ENCODE data around the gene GDF15. TPM values are rescaled to one million over a fixed set of nuclear protein-coding genes. Genes with fewer than 3 reads are reported as not detected.

GDF15 gene
- polyA plus RNA-seq, 1 donor from 2014 or later: not detected

DNA sequence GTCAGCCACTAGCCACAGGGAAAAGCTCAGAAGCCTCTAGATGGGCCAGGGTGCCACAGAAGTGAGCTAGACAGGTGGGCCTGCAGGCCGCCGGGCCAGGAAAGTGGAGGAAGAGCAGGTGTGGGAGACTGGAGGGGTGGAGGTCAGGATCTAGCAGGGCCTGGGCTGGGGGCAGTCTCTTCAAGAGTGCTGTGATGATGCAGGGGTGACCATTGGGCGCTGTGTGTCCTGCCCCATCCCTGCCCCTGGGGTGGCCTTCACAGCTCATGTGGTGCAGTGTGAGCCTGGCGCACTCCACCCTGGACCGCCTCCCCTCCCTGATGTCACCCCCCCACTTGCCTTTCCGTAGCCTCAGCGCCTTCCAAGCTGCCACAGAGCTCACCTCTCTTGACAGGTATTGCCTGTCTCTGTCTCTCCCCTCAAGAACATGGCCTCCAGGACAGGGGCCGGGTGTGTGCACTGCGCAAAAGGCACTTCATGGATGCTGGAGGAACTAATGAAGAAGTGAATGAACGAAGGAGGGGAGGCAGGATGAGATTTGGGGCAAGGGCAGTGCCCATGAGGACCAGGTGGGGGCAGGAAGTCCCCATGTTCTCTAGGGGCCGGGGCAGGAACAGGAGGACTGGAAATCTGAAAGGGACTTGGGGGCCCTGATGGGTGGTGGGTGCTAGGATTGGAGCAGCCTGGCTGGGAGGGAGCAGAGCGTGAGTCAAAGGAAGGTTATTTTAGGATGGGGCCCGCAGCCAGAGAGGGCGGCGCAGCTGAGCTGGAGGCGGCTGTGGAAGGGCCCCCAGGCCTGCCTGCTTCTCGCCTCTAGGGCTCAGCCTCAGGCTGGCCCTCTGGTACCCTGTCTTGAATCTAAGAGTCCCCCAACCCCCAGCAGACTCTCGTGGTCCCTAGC, 39.8 kb downstream of the GDF15 start:
- no peaks in the 10 kb centered on the region for H4K20me1 ChIP-seq (ENCODE audit: insufficient read depth)

DNA sequence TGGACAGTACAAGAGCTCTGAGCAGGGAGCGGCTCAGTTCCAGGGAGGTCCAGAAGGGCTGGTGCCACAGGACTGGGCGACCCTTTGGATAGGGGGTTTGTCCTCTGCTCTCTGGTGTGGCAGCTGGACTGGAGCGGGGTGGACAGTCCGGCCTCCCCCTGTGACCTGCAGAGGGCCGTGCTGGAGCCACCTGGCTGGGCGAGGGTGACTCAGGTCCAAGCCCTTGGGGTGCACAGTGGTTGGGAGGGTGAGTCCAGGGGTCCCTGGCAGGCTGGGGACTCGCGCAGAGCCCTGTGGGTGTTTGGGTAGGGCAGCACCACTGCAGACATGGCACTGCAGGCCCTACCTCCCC, 40.4 kb downstream of the GDF15 start:
- Histone ChIP-seq H4K20me1 (ENCODE audit: insufficient read depth) (no peaks in the 10 kb centered on the region), H3F3A (ENCODE audit: insufficient read depth, low read length, poor library complexity, severe bottlenecking) (no peaks in the 10 kb centered on the region), H3K9me2 (ENCODE audit: insufficient read depth, low read length) (no peaks in the 10 kb centered on the region), H3K79me2 (replicated peaks; ENCODE audit: insufficient read depth, low read length) (peaks cover 15% of the 10 kb centered on the region), H3K9me3 (ENCODE audit: low read length) (no peaks in the 10 kb centered on the region), H3K9ac (ENCODE audit: low read length) (no peak overlapping the region), H3K27me3 (ENCODE audit: insufficient read depth, low read depth, low read length) (no peaks in the 10 kb centered on the region), H3K36me3 (ENCODE audit: insufficient read depth, low read length) (no peaks in the 10 kb centered on the region), H3K4me3 (ENCODE audit: low read length) (no peak overlapping the region), H2AFZ (ENCODE audit: low read depth, low read length) (no peak overlapping the region), H3K4me2 (ENCODE audit: low read length) (no peak overlapping the region), H3K27ac (ENCODE audit: low read length) (no peak overlapping the region)
- TF ChIP-seq SMC3 (conservative IDR thresholded peaks at IDR 0.05; ENCODE audit: poor library complexity) (no peak), MXI1 (conservative IDR thresholded peaks at IDR 0.05; ENCODE audit: poor library complexity, severe bottlenecking) (no peak), REST (IDR thresholded peaks at IDR 0.05; ENCODE audit: borderline replicate concordance) (no peak), POLR2AphosphoS5 (IDR thresholded peaks at IDR 0.05) (no peak), EZH2 (IDR thresholded peaks at IDR 0.05; ENCODE audit: borderline replicate concordance, insufficient read depth, low read length, poor library complexity, severe bottlenecking) (no peak), TAF1 (IDR thresholded peaks at IDR 0.05; ENCODE audit: low read depth) (no peak)
- TF ChIP-seq, protein P1, sequence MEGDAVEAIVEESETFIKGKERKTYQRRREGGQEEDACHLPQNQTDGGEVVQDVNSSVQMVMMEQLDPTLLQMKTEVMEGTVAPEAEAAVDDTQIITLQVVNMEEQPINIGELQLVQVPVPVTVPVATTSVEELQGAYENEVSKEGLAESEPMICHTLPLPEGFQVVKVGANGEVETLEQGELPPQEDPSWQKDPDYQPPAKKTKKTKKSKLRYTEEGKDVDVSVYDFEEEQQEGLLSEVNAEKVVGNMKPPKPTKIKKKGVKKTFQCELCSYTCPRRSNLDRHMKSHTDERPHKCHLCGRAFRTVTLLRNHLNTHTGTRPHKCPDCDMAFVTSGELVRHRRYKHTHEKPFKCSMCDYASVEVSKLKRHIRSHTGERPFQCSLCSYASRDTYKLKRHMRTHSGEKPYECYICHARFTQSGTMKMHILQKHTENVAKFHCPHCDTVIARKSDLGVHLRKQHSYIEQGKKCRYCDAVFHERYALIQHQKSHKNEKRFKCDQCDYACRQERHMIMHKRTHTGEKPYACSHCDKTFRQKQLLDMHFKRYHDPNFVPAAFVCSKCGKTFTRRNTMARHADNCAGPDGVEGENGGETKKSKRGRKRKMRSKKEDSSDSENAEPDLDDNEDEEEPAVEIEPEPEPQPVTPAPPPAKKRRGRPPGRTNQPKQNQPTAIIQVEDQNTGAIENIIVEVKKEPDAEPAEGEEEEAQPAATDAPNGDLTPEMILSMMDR (IDR thresholded peaks at IDR 0.05; ENCODE audit: poor library complexity, severe bottlenecking): no peak

More for the DNA sequence above, 39.8 kb downstream of the GDF15 start:
- no peak overlapping the region for H3K27ac ChIP-seq (ENCODE audit: low read length)
- no peak overlapping the region for H2AFZ ChIP-seq (ENCODE audit: low read depth, low read length)
- no peak overlapping the region for H3K4me2 ChIP-seq (ENCODE audit: low read length)
- TF ChIP-seq, protein P1 (IDR thresholded peaks at IDR 0.05; ENCODE audit: poor library complexity, severe bottlenecking): no peak
- TF ChIP-seq TAF1 (IDR thresholded peaks at IDR 0.05; ENCODE audit: low read depth) (no peak), EZH2 (IDR thresholded peaks at IDR 0.05; ENCODE audit: borderline replicate concordance, insufficient read depth, low read length, poor library complexity, severe bottlenecking) (no peak), EP300 (conservative IDR thresholded peaks at IDR 0.05; ENCODE audit: poor library complexity, severe bottlenecking) (no peak), POLR2AphosphoS5 (IDR thresholded peaks at IDR 0.05) (no peak), REST (IDR thresholded peaks at IDR 0.05; ENCODE audit: borderline replicate concordance) (no peak), RAD21 (conservative IDR thresholded peaks at IDR 0.05) (no peak), MXI1 (conservative IDR thresholded peaks at IDR 0.05; ENCODE audit: poor library complexity, severe bottlenecking) (no peak)
- H3K9ac ChIP-seq (ENCODE audit: low read length): peak overlapping the region; percentile 12
- no peak overlapping the region for H3K4me3 ChIP-seq (ENCODE audit: low read length)
- no peaks in the 10 kb centered on the region for H3F3A ChIP-seq (ENCODE audit: insufficient read depth, low read length, poor library complexity, severe bottlenecking)
- no peaks in the 10 kb centered on the region for H3K9me2 ChIP-seq (ENCODE audit: insufficient read depth, low read length)
- H3K9me3 ChIP-seq (ENCODE audit: low read length): no peaks in the 10 kb centered on the region
- no peaks in the 10 kb centered on the region for H3K36me3 ChIP-seq (ENCODE audit: insufficient read depth, low read length)
- no peaks in the 10 kb centered on the region for H3K27me3 ChIP-seq (ENCODE audit: insufficient read depth, low read depth, low read length)
- H3K79me2 ChIP-seq (replicated peaks; ENCODE audit: insufficient read depth, low read length): peaks cover 21% of the 10 kb centered on the region
